ENCODE measurements around the gene RNF38. TPM values are rescaled to one million over a fixed set of nuclear protein-coding genes. Genes with fewer than 3 reads are reported as not detected.
A peak's percentile ranks its signal among the peaks of the same experiment; 100 is the strongest.

RNF38 gene
- total RNA-seq, 1 experiment from 2014 or later = 18.1 TPM

DNA sequence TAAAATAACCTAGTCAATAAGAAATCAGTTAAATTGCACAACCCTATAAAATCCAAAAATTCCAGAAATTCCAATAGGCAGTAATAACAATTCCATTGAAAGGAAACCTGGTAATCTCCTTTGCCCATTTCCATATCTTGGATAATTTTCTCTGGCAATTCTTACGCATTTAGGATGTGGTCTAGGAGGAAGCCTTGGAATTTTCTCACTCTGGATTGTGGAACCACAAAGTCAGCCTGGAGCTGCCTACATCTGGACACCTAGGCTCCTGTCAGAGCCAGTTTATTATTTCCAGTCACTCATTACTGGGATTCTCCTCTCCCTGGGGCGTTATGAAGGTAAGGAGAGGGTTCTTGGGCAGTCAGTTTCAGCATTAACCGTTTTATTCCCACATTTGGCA, 101.5 kb downstream of the RNF38 start:
- POLR2A ChIA-PET = no interaction called here
- Histone ChIP-seq H3K4me1 (ENCODE audit: control insufficient read depth in 1 of 2, insufficient read depth in 2 of 2, low read length in 2 of 2) (peaks cover 9 to 32% of the 10 kb centered on the region in 2 experiments), H3K4me3 (replicated peaks in 1 of 2; ENCODE audit: low read depth in 1 of 2, low read length in 2 of 2) (no peak overlapping the region), H3K9me3 (ENCODE audit: control insufficient read depth in 1 of 2, insufficient read depth in 1 of 2, low read depth in 1 of 2, low read length in 2 of 2) (no peaks in the 10 kb centered on the region), H3K4me2 (ENCODE audit: low read length) (no peak overlapping the region), H3K36me3 (ENCODE audit: control insufficient read depth in 1 of 2, insufficient read depth in 2 of 2, low read length in 2 of 2) (no peaks in the 10 kb centered on the region), H4K20me1 (ENCODE audit: insufficient read depth) (no peaks in the 10 kb centered on the region), H3K9me2 (ENCODE audit: insufficient read depth) (no peaks in the 10 kb centered on the region), H2AFZ (ENCODE audit: low read depth, low read length, poor library complexity, severe bottlenecking) (no peak overlapping the region), H3K27ac (ENCODE audit: low read depth, low read length) (no peak overlapping the region), H3K79me2 (ENCODE audit: insufficient read depth, low read length) (no peaks in the 10 kb centered on the region), H3K27me3 (ENCODE audit: insufficient read depth, low read length) (no peaks in the 10 kb centered on the region), H3K9ac (ENCODE audit: low read length) (no peak overlapping the region)
- ATAC-seq = no peak
- TF ChIP-seq ZFX (IDR thresholded peaks at IDR 0.05) (no peak), YY1 (IDR thresholded peaks at IDR 0.05; ENCODE audit: extremely low read depth, insufficient replicate concordance, low read depth, low read length) (no peak), TCF7L2 (IDR thresholded peaks at IDR 0.05; ENCODE audit: borderline replicate concordance, extremely low read depth, insufficient read depth, insufficient read length) (no peak), EGR1 (IDR thresholded peaks at IDR 0.05; ENCODE audit: low read depth) (no peak), CBX3 (IDR thresholded peaks at IDR 0.05; ENCODE audit: low read depth) (no peak), ELF1 (IDR thresholded peaks at IDR 0.05; ENCODE audit: borderline replicate concordance, low read depth) (no peak), RAD21 (IDR thresholded peaks at IDR 0.05; ENCODE audit: low read depth) (no peak), SRF (IDR thresholded peaks at IDR 0.05; ENCODE audit: low read depth) (no peak)
- TF ChIP-seq, protein P1, sequence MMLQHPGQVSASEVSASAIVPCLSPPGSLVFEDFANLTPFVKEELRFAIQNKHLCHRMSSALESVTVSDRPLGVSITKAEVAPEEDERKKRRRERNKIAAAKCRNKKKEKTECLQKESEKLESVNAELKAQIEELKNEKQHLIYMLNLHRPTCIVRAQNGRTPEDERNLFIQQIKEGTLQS (IDR thresholded peaks at IDR 0.05) = no peak
- no TSS peak for BruUV-seq (replicated peaks)
- RAD21 ChIA-PET (ENCODE audit: low non-redundant PET in 1 of 2, low total read pairs in 2 of 2, uncharacterized antibody in 2 of 2, unreplicated experiment in 2 of 2) = no interaction called here
- DNase-seq (ENCODE audit: low read depth, low spot score) = no peak
- CTCF ChIA-PET = no interaction called here
- intact Hi-C loops (cut with micrococcal nuclease) = no loop called here

GRCh38 chr9:36297798-36298197, 102.3 kb downstream of the RNF38 start:
- Histone ChIP-seq H3K9me2 (ENCODE audit: insufficient read depth) (no peaks in the 10 kb centered on the region), H3K9me3 (ENCODE audit: control insufficient read depth in 1 of 2, insufficient read depth in 1 of 2, low read depth in 1 of 2, low read length in 2 of 2) (no peaks in the 10 kb centered on the region), H3K27me3 (ENCODE audit: insufficient read depth, low read length) (no peaks in the 10 kb centered on the region), H3K4me2 (ENCODE audit: low read length) (no peak overlapping the region), H3K27ac (ENCODE audit: low read depth, low read length) (0 out of 2 replicates have a peak overlapping the region, but pooled peaks have one; percentile 49), H3K4me3 (replicated peaks in 1 of 2; ENCODE audit: low read depth in 1 of 2, low read length in 2 of 2) (no peak overlapping the region), H3K36me3 (ENCODE audit: control insufficient read depth in 1 of 2, insufficient read depth in 2 of 2, low read length in 2 of 2) (no peaks in the 10 kb centered on the region), H3K9ac (ENCODE audit: low read length) (no peak overlapping the region), H4K20me1 (ENCODE audit: insufficient read depth) (no peaks in the 10 kb centered on the region), H3K4me1 (ENCODE audit: control insufficient read depth in 1 of 2, insufficient read depth in 2 of 2, low read length in 2 of 2) (peaks cover 9 to 32% of the 10 kb centered on the region in 2 experiments), H2AFZ (ENCODE audit: low read depth, low read length, poor library complexity, severe bottlenecking) (no peak overlapping the region), H3K79me2 (ENCODE audit: insufficient read depth, low read length) (no peaks in the 10 kb centered on the region)
- no TSS peak for BruUV-seq (replicated peaks)
- intact Hi-C loops (cut with micrococcal nuclease) = no loop called here
- ChIA-PET CTCF (no interaction called here), RAD21 (ENCODE audit: low non-redundant PET in 1 of 2, low total read pairs in 2 of 2, uncharacterized antibody in 2 of 2, unreplicated experiment in 2 of 2) (no interaction called here), POLR2A (no interaction called here)
- DNase-seq (ENCODE audit: low read depth, low spot score) (no peak), ATAC-seq (no peak)
- TF ChIP-seq EZH2 (IDR thresholded peaks at IDR 0.05) = no peak
- TF ChIP-seq ZNF274 (IDR thresholded peaks at IDR 0.05; ENCODE audit: low read depth, low read length) = no peak
- no peak for TF ChIP-seq FOSL1 (IDR thresholded peaks at IDR 0.05; ENCODE audit: low read depth)
- no peak for TF ChIP-seq EZH2phosphoT487 (IDR thresholded peaks at IDR 0.05; ENCODE audit: borderline replicate concordance)
- TF ChIP-seq JUND (IDR thresholded peaks at IDR 0.05) = no peak
- TF ChIP-seq, protein P1 (IDR thresholded peaks at IDR 0.05) = no peak
- no peak for TF ChIP-seq CEBPB (IDR thresholded peaks at IDR 0.05; ENCODE audit: low read depth)
- TF ChIP-seq POLR2AphosphoS5 (IDR thresholded peaks at IDR 0.05; ENCODE audit: low read depth, low read length) = no peak
- TF ChIP-seq ZBTB33 (IDR thresholded peaks at IDR 0.05; ENCODE audit: extremely low read depth, insufficient replicate concordance, low read length) = no peak
- no peak for TF ChIP-seq RAD21 (IDR thresholded peaks at IDR 0.05; ENCODE audit: low read depth)
- TF ChIP-seq YY1 (IDR thresholded peaks at IDR 0.05; ENCODE audit: extremely low read depth, insufficient replicate concordance, low read depth, low read length) = no peak
